Pancreas (tissue), 10 donors: ENCODE data around the gene CRACR2A. TPM values are rescaled to one million over a fixed set of nuclear protein-coding genes. Genes with fewer than 3 reads are reported as not detected.

ENCODE experiments used
- ATAC-seq, 4 donors: fragments of 200-7000 bp; cut with Tn5 transposase; one replicate each; pipeline versions ENCODE4 v1.8.0 to v1.9.1; 2020; ENCODE audit warnings: mild to moderate bottlenecking in 4 of 4, moderate library complexity in 4 of 4
- DNase-seq, 6 donors: peaks; one replicate each; pipeline ENCODE4 v3.0.0-alpha.2; 2020
- FAIRE-seq: peaks from 2 replicates; lab custom pipeline; 2012; peaks lifted over from hg19 to GRCh38; lab: Jason Lieb, UNC
- H3K27ac ChIP-seq, 4 donors: fragments of 200-600 bp; sonication (generic); 1 replicate in 3 of 4; 2 replicates in 1 of 4; pipeline versions ENCODE4 v1.5.0 to v1.8.0; 2020
- H3K27me3 ChIP-seq, 4 donors: fragments of 200-600 bp; one replicate each; pipeline ENCODE4 v1.8.0; 2021
- H3K36me3 ChIP-seq, 3 donors: fragments of 200-600 bp; sonication (generic) in 1 of 3; one replicate each; pipeline versions ENCODE4 v1.5.0 to v1.8.0; 2020 to 2021
- H3K4me1 ChIP-seq, 3 donors: fragments of 200-600 bp; one replicate each; pipeline ENCODE4 v1.8.0; 2021
- H3K4me3 ChIP-seq, 4 donors: fragments of 200-600 bp; sonication (generic) in 2 of 4; one replicate each; pipeline versions ENCODE4 v1.5.0 to v1.8.0; 2020 to 2021
- H3K9me3 ChIP-seq, 4 donors: fragments of 200-600 bp; one replicate each; pipeline ENCODE4 v1.8.0; 2021
- WGBS, 2 donors: extraction: QIAGEN DNeasy Blood & Tissue Kit; methylation state at CpG; one replicate each; pipeline ENCODE4 v1.1.7; 2013; 5-methylcytosine and 5-hydroxymethylcytosine counted together
- intact Hi-C, 3 donors: fragments of 100-400 bp; cut with DNase I; formaldehyde crosslinking; loops; one replicate each; pipeline versions ENCODE4 v1.11.1 to v1.14.2; 2022
- polyA plus RNA-seq, 2 donors: library from polyadenylated mRNA; stranded (reverse); fragments of 200-250 nt; gene quantifications; one replicate each; pipeline ENCODE4 v1.2.3, GENCODE V29; 2013
- total RNA-seq, 6 donors: library from RNA; stranded (reverse); fragmentation: NEBNext Ultra II Directional in 4 of 6; extraction: Animal tissue kit (Norgen Biotek cat#: 25700) in 4 of 6; gene quantifications; one replicate each; pipeline versions ENCODE4 v1.2.1 to v1.2.4, GENCODE V29; 2021 to 2023
- TF ChIP-seq, protein P1 (sequence below), 4 donors: fragments of 200-600 bp; sonication (generic) in 3 of 4; IDR thresholded peaks; one replicate each; pipeline versions ENCODE4 v1.5.0 to v1.8.0; 2021; ENCODE audit warnings: antibody characterized with exemption in 4 of 4
- donor health status: healthy with polysubstance abuse.
- donor health status: DM: no; HTN: no; CAD: no; lungs with moderate emphysema.
- donor health status: DM: no; HTN: no; CAD: no.
- donor health status: control.
- donor health status: control.
- donor health status: Bipolar disorder and iron deficiency.
- donor health status: DM: yes; HTN: yes; CAD: no.
- donor health status: DM: no; HTN: no; CAD: no.
- donor health status: DM: no; HTN: no; CAD: no.
- donor health status: DM: yes; HTN: yes; CAD: no.

The CRACR2A gene
- total and polyA plus RNA-seq, 8 donors, result 1.5 to 10.3 (median 7.3) TPM

- Histone ChIP-seq H3K36me3 (no peaks in the 10 kb centered on the region), H3K27ac (no peak overlapping the region), H3K4me3 (no peak overlapping the region), H3K9me3 (no peaks in the 10 kb centered on the region), H3K27me3 (no peaks in the 10 kb centered on the region), H3K4me1 (no peaks in the 10 kb centered on the region)
- ATAC-seq, result no peak
- FAIRE-seq, result no peak
- intact Hi-C loops, result no loop called here
- no peak for DNase-seq
- TF ChIP-seq, protein P1, sequence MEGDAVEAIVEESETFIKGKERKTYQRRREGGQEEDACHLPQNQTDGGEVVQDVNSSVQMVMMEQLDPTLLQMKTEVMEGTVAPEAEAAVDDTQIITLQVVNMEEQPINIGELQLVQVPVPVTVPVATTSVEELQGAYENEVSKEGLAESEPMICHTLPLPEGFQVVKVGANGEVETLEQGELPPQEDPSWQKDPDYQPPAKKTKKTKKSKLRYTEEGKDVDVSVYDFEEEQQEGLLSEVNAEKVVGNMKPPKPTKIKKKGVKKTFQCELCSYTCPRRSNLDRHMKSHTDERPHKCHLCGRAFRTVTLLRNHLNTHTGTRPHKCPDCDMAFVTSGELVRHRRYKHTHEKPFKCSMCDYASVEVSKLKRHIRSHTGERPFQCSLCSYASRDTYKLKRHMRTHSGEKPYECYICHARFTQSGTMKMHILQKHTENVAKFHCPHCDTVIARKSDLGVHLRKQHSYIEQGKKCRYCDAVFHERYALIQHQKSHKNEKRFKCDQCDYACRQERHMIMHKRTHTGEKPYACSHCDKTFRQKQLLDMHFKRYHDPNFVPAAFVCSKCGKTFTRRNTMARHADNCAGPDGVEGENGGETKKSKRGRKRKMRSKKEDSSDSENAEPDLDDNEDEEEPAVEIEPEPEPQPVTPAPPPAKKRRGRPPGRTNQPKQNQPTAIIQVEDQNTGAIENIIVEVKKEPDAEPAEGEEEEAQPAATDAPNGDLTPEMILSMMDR (IDR thresholded peaks at IDR 0.05), result no peak
- 94 to 97% methylated on average over 4 of the region's 4 CpGs for WGBS, 2 donors
Observed at GRCh38 chr12:3624273-3624672, 128.6 kb downstream of the CRACR2A start.

DNA sequence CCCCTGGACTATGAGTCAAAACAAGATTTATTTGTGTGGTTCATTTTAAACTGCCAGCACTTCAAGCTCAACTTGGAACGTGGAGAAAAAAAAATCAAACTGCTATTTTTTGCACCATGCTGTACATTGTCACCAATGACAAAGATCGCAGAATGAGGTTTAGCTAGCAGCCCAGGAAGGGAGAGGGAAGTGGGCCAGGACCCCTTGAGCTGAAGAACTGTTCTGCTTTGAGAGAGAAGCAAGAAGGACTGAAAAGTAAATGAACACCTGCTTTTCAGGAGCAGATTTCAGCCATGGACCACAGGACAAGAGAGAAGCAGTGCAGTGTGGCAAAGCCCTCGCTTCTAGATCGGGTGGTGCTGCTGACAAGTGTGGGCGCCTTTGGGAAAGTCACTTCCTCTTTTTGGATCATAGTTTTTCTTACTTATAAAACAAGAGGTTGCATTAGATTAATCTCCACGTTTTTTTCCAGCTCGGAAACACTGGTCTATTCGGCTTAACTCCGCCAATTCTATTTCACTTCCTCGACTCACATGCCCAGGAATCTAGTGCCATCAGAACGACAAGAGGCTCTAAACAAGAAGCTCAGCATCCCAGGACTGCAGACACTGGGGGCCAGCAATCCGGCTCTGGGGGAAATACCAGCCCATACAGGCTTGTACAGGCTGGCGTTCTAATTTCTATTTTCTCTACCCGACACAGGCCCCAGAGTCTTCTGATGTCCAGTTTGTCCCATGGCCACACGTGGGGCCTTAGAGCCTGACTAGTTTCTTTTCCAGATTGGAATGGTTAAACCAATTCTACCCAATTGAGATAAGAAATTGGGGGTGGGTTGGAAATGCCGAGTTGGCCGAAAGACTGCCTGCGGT, 129.9 kb downstream of the CRACR2A start:
- WGBS, 2 donors, result 85 to 90% methylated on average over 18 of the region's 18 CpGs
- H3K27me3 ChIP-seq, result no peaks in the 10 kb centered on the region
- intact Hi-C loops, result no loop called here
- no peak overlapping the region for H3K4me3 ChIP-seq
- H3K36me3 ChIP-seq, result no peaks in the 10 kb centered on the region
- H3K9me3 ChIP-seq, result no peaks in the 10 kb centered on the region
- no peaks in the 10 kb centered on the region for H3K4me1 ChIP-seq
- DNase-seq (peak in 1 of 6 donors; percentile 15), FAIRE-seq (no peak), ATAC-seq (no peak)
- TF ChIP-seq, protein P1 (IDR thresholded peaks at IDR 0.05), result no peak
- no peak overlapping the region for H3K27ac ChIP-seq

DNA sequence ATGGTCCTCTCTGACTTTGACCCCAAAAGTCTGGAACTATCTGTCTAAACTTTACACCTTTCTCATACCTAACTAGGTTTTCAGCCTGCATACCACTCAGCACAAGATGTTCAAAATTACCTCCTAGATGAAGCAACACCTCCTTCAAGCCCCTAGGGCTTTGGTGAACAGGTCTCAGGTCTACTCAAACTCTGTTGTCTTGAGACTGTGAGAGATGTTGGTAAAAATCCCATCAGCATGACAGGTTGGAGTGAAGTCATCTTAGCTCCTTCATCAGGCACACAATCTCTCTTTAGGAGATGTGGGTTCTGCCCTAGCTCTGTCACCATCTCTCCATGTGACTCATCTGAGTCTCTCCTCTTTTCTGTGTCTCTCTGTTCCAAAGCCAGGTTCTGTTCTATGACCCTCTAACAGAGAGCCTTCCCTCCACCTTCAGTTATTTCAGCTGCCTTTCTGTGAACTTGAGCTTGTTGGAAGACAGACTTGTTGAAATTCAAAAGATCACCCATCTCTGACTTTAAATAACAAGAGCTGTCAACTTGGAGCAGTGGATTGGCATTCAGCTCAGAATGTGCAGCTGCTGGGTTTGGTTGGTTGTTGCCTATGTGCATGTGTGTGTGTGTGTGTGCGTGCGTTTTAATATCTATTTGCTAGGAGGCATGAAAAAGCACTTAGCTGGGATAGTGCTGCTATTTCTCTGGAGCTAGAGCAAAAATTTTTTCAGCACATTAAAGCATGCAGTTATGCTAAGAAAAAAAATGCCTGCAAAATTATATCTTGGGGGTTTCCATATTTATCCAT, 130.7 kb downstream of the CRACR2A start:
- DNase-seq, result no peak

DNA sequence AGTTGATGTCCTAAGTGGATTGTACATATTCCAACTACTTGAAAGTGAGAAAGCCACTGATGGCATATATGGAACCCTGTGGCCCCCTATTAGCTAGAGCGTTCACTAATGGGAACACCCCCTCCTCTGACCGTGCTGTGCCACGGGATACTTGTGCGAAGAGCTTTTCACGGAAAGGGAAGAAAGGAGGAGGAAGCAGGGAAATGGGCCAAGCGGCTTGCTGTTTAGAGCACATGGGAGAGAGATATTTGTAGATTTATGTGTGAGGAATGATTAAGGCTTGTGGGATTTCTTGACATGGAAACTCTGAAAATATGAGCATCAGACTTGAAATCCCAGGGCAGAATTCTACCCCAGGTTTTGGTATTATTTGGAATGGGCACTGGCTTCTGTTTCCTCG, 132.1 kb downstream of the CRACR2A start:
- no peaks in the 10 kb centered on the region for H3K36me3 ChIP-seq
- intact Hi-C loops, result no loop called here
- ATAC-seq (no peak), DNase-seq (no peak), FAIRE-seq (no peak)
- no peaks in the 10 kb centered on the region for H3K27me3 ChIP-seq
- no peak overlapping the region for H3K4me3 ChIP-seq
- H3K27ac ChIP-seq, result no peak overlapping the region
- H3K9me3 ChIP-seq, result no peaks in the 10 kb centered on the region
- no peaks in the 10 kb centered on the region for H3K4me1 ChIP-seq
- TF ChIP-seq, protein P1 (IDR thresholded peaks at IDR 0.05), result no peak
- 94 to 97% methylated on average over 7 of the region's 7 CpGs for WGBS, 2 donors

More for the DNA sequence above, 130.7 kb downstream of the CRACR2A start:
- ATAC-seq, result no peak
- H3K27ac ChIP-seq, result no peak overlapping the region
- no peaks in the 10 kb centered on the region for H3K36me3 ChIP-seq
- 91 to 97% methylated on average over 2 of the region's 2 CpGs for WGBS, 2 donors
- intact Hi-C loops, result no loop called here
- no peaks in the 10 kb centered on the region for H3K27me3 ChIP-seq
- FAIRE-seq, result no peak
- TF ChIP-seq, protein P1 (IDR thresholded peaks at IDR 0.05), result no peak
- no peak overlapping the region for H3K4me3 ChIP-seq
- H3K4me1 ChIP-seq, result no peaks in the 10 kb centered on the region
- H3K9me3 ChIP-seq, result no peaks in the 10 kb centered on the region
